DOHH2 (cell line): ENCODE data around the gene MAMDC2.

Experiments
- EZH2phosphoT487 ChIP-seq: fragments of 200-600 bp; sonication (generic); IDR thresholded peaks from 2 replicates; pipeline ENCODE4 v1.6.1; 2017; ENCODE audit warnings: borderline replicate concordance, mild to moderate bottlenecking, antibody characterized with exemption, low read length, moderate library complexity, mixed read lengths
- TF ChIP-seq, protein P1 (sequence below): fragments of 200-600 bp; sonication (generic); IDR thresholded peaks from one replicate; pipeline ENCODE4 v1.5.1; 2014; ENCODE audit warnings: antibody characterized with exemption, mild to moderate bottlenecking, low read depth, low read length; ENCODE audit not compliant: poor library complexity, severe bottlenecking

GRCh38 chr9:70060148-70060882 lies 16.7 kb downstream of the MAMDC2 start:
- TF ChIP-seq, protein P1, sequence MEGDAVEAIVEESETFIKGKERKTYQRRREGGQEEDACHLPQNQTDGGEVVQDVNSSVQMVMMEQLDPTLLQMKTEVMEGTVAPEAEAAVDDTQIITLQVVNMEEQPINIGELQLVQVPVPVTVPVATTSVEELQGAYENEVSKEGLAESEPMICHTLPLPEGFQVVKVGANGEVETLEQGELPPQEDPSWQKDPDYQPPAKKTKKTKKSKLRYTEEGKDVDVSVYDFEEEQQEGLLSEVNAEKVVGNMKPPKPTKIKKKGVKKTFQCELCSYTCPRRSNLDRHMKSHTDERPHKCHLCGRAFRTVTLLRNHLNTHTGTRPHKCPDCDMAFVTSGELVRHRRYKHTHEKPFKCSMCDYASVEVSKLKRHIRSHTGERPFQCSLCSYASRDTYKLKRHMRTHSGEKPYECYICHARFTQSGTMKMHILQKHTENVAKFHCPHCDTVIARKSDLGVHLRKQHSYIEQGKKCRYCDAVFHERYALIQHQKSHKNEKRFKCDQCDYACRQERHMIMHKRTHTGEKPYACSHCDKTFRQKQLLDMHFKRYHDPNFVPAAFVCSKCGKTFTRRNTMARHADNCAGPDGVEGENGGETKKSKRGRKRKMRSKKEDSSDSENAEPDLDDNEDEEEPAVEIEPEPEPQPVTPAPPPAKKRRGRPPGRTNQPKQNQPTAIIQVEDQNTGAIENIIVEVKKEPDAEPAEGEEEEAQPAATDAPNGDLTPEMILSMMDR, result no peak
- no peak for TF ChIP-seq EZH2phosphoT487
